HAP-1 (cell line): ENCODE results near the gene LONP1.

ENCODE experiments used
- DNase-seq, 2 experiments: peaks; one replicate each; pipeline ENCODE4 v3.0.0-alpha.2; 2016 to 2020; ENCODE audit warnings: low spot score in 2 of 2
- H3K27me3 ChIP-seq: fragments of 250-450 bp; sonication (Bioruptor Pico); 2 replicates; pipeline ENCODE4 v1.5.1; 2020; ENCODE audit warnings: low read depth, mild to moderate bottlenecking, moderate library complexity
- H3K36me3 ChIP-seq: fragments of 250-450 bp; sonication (Bioruptor Pico); replicated peaks from 2 replicates; pipeline ENCODE4 v1.5.1; 2020; ENCODE audit warnings: mild to moderate bottlenecking
- H3K4me1 ChIP-seq: fragments of 250-450 bp; sonication (Bioruptor Pico); 2 replicates; pipeline ENCODE4 v1.5.1; 2020; ENCODE audit warnings: mild to moderate bottlenecking
- H3K4me3 ChIP-seq: fragments of 250-450 bp; sonication (Bioruptor Pico); 2 replicates; pipeline ENCODE4 v1.5.1; 2020; ENCODE audit warnings: mild to moderate bottlenecking, moderate library complexity
- H3K9me3 ChIP-seq: fragments of 250-450 bp; sonication (Bioruptor Pico); 2 replicates; pipeline ENCODE4 v1.5.1; 2020; ENCODE audit warnings: mild to moderate bottlenecking, moderate library complexity
- in situ Hi-C: fragments of 300-500 bp; cut with MboI; formaldehyde crosslinking; loops from 3 replicates; pipeline ENCODE4 v1.14.3; 2020; ENCODE audit warnings: low sequenced_read_pairs, inconsistent platforms, mixed read lengths

LONP1 gene

DNA sequence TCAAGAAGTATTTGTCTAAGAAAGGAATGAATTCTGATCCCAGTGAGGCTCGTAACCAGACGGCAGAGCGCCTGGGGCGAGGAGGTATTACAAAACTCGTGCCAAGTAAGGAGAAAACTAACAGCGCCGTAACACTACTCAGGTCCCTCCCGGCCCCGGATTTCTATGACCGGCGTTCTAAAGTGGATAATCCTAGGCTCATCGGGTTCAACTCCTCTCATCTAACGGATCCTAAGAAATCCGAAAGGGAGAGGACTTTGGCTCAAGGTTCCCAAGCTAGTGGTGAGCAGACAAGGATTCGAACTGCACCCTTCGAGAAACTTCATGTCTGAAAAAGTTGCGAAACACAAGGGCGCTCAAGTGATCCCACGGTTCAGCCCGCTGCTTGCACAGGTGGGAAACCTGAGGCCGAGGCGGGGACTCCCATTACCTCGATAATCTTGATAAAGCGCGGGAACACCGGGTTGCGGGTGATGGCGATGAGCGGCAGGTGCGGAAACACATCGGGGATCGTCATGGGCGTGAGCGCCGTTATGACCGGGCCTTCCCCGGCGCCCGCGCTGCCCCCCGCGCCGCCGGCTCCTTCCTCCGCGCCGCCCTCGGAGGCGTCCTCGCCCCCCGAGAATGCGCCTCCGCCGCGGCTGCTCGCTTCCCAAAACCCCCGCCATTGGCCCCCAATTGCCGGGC lies 529 bp downstream of the LONP1 start:
- Histone ChIP-seq H3K9me3 (no peaks in the 10 kb centered on the region), H3K4me1 (peaks cover 19% of the 10 kb centered on the region), H3K36me3 (peaks cover 17% of the 10 kb centered on the region), H3K27me3 (no peaks in the 10 kb centered on the region), H3K4me3 (peak overlapping the region; percentile 60)
- in situ Hi-C loops, result no loop called here
- peak in 1 of 2 experiments; percentile 34 for DNase-seq

DNA sequence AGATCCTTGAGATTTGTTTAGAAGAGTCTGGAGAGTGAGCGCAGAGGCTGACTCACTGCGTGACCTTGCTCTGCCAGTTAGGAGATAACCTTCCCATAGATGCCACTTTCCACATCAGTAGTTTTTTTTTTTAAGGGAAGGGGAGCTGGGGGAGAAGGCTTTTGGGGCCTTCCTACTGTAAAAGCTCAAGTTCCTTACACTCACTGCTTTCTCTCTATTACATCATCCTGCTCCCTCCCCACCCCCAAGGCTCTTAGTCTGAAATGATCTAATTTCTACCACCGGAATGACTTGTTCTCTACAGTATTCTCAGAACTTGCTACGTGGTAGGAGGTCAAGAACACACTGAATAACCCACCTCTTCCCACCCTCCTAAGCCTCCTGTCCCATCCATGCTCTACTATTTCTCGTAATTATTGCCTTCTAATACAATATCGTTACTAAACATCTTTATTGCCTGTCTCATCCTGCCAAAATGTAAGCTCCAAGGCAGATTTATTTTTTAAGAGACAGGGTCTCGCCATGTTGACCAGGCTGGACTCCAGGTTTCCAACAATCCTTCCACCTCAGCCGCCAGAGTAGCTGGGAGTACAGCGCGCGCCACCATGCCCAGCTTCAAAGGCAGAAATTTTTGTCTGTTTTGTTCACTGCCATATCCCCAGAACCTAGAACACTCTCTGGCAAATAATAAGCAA lies 1.2 kb downstream of the LONP1 start:
- no peaks in the 10 kb centered on the region for H3K27me3 ChIP-seq
- peak in 1 of 2 experiments; percentile 52 for DNase-seq
- H3K36me3 ChIP-seq, result peaks cover 24% of the 10 kb centered on the region
- H3K4me3 ChIP-seq, result peak overlapping the region; percentile 60
- H3K4me1 ChIP-seq, result peaks cover 19% of the 10 kb centered on the region
- no peaks in the 10 kb centered on the region for H3K9me3 ChIP-seq
- in situ Hi-C loops, result no loop called here

DNA sequence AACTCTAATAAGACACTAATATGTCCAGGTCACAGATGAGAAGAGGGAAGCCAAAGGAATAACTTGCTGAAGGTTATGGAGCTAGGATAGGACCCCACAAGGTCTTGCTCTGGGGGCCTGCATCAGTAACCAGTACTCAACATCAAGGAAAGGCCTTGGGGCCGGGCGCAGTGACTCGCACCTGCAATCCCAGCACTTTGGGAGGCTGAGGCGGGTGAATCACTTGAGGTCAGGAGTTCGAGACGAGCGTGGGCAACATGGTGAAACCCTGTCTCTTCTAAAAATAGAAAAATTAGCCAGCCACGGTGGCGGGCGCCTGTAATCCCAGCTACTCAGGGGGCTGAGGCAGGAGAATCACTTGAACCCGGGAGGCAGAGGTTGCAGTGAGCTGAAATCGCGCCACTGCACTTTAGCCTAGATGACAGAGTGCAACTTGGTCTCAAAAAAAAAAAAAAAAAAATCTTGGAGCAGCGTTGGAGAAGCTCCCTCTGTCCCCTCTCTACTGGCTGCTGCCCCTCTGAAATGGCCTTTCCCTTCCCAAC lies 1.8 kb downstream of the LONP1 start:
- Histone ChIP-seq H3K36me3 (peaks cover 30% of the 10 kb centered on the region), H3K9me3 (no peaks in the 10 kb centered on the region), H3K27me3 (no peaks in the 10 kb centered on the region), H3K4me3 (peak overlapping the region; percentile 60), H3K4me1 (peaks cover 19% of the 10 kb centered on the region)
- DNase-seq, result no peak
- in situ Hi-C loops, result no loop called here

DNA sequence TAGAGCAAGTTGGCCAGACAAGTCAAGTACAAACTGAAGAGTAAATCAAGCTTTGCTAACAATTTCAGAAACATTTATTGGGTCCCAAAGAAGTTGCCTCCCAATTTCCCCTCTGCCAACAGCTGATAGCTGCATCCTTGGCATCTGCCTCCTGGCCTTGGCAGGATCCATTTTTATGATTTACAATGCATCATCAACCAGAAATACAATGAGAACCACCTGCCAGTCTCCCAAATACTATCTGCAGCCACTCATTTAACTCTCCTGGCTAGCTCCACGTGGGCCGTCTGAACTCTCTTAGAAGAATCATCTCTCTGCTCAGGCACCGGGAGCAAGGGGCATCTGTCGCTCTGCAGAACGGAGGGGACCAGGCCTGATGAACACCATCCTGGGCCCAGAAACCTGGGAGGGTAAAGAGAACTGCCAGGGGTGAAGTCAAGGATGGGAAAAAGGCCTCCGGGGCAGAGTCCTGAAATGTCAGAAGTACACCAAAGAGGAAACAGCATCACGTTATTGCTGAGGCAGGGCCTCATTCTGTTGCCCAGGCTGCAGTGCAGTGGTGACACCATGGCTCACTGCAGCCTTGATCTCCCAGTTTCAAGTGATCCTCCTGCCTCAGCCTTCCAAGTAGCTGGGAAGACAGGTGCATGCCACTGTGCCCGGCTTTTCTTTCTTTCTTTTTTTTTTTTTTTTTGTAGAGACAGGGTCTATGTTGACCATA lies 2.6 kb downstream of the LONP1 start:
- DNase-seq, result no peak
- Histone ChIP-seq H3K4me1 (peaks cover 19% of the 10 kb centered on the region), H3K27me3 (no peaks in the 10 kb centered on the region), H3K9me3 (no peaks in the 10 kb centered on the region), H3K4me3 (0 out of 2 replicates have a peak overlapping the region, but pooled peaks have one; percentile 3), H3K36me3 (peaks cover 37% of the 10 kb centered on the region)
- in situ Hi-C loops, result no loop called here

DNA sequence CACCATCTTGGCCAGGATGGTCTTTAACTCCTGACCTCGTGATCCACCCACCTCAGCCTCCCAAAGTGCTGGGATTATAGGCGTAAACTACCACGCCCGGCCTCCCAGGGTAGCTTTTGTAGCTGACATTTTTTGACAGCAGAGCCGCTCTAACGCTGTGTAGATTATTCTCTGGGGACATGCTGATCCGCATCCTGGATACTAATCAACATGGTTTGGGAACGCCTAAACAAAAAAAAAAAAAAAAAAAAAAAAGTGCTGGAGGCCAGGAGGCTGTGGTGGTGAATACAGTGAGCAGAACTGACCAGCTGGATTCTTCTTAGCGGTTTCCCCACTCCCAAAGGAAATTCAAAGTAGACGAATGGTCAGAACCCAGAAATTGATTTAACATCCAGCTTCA lies 5.1 kb downstream of the LONP1 start:
- DNase-seq, result no peak
- in situ Hi-C loops, result no loop called here
- Histone ChIP-seq H3K27me3 (no peaks in the 10 kb centered on the region), H3K4me1 (peaks cover 17% of the 10 kb centered on the region), H3K4me3 (no peak overlapping the region), H3K36me3 (peaks cover 61% of the 10 kb centered on the region), H3K9me3 (no peaks in the 10 kb centered on the region)

DNA sequence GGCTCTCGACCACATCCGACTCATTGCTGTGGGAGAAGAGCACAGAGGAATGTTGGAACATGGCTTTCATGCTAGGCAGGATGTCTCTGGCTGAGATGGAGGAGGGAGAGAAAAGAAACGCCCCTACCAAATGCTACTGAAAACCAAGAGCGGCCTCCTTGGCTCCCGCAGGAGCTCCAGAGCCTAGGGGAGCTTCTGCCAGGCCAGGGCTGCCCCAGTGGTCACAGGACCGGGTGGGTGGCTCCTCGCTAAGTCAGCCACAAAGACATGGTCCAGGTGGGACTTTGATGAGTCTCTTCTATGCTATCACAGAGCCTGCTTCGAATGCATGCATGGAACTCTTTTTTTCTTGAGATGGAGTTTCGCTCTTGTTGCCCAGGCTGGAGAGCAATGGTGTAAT lies 6.7 kb downstream of the LONP1 start:
- no peaks in the 10 kb centered on the region for H3K27me3 ChIP-seq
- H3K36me3 ChIP-seq, result peaks cover 72% of the 10 kb centered on the region
- DNase-seq, result no peak
- peaks cover 17% of the 10 kb centered on the region for H3K4me1 ChIP-seq
- in situ Hi-C loops, result no loop called here
- H3K4me3 ChIP-seq, result no peak overlapping the region
- no peaks in the 10 kb centered on the region for H3K9me3 ChIP-seq

DNA sequence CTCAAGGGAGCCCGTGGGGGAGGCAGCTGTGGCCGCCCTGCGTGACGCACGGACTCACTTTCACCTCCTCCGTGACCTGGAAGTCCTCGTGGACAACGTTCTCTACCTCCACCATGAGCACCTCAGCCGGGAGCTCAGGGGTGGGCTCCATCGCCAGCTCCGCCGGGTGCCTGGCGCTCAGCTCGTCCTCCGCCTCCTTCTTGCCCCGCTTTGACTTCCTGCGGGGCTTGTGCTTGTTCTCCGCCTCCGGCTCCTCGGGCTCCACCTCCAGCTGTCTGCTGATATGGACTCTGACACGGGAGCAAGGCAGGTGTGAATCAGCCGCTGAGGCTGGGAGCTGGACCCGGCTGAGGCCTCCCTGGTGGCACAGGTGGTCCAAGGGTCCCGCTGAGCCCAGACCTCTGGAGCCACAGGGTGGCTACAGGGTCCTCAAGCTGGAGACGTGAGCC lies 8.2 kb downstream of the LONP1 start:
- no peak for DNase-seq
- Histone ChIP-seq H3K36me3 (peaks cover 76% of the 10 kb centered on the region), H3K9me3 (no peaks in the 10 kb centered on the region), H3K4me3 (no peak overlapping the region), H3K4me1 (peaks cover 8% of the 10 kb centered on the region), H3K27me3 (no peaks in the 10 kb centered on the region)
- in situ Hi-C loops, result no loop called here

DNA sequence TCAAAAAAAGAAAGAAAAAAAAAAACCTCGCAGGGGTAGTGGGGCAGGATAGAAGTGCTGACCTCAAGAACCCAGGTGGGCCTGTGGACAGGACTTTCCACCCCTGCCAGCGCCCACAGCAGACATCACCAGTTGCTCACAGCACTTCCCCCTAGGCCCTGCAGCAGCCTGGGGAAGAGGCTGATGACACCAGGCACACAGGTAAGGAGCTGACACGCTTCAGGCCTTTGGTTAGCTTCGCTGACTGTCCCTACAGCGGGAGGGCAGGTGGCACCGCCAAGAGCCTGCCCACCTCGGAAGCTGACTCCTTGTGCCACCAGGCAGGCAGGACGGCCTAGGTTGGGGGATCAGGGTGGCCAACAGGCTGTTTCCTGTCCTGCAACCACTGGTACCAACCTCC lies 8.9 kb downstream of the LONP1 start:
- Histone ChIP-seq H3K27me3 (no peaks in the 10 kb centered on the region), H3K9me3 (no peaks in the 10 kb centered on the region), H3K4me1 (peaks cover 3% of the 10 kb centered on the region; the same call in 1 of the 2 replicates), H3K36me3 (peaks cover 80% of the 10 kb centered on the region), H3K4me3 (no peak overlapping the region)
- in situ Hi-C loops, result no loop called here
- DNase-seq, result no peak

DNA sequence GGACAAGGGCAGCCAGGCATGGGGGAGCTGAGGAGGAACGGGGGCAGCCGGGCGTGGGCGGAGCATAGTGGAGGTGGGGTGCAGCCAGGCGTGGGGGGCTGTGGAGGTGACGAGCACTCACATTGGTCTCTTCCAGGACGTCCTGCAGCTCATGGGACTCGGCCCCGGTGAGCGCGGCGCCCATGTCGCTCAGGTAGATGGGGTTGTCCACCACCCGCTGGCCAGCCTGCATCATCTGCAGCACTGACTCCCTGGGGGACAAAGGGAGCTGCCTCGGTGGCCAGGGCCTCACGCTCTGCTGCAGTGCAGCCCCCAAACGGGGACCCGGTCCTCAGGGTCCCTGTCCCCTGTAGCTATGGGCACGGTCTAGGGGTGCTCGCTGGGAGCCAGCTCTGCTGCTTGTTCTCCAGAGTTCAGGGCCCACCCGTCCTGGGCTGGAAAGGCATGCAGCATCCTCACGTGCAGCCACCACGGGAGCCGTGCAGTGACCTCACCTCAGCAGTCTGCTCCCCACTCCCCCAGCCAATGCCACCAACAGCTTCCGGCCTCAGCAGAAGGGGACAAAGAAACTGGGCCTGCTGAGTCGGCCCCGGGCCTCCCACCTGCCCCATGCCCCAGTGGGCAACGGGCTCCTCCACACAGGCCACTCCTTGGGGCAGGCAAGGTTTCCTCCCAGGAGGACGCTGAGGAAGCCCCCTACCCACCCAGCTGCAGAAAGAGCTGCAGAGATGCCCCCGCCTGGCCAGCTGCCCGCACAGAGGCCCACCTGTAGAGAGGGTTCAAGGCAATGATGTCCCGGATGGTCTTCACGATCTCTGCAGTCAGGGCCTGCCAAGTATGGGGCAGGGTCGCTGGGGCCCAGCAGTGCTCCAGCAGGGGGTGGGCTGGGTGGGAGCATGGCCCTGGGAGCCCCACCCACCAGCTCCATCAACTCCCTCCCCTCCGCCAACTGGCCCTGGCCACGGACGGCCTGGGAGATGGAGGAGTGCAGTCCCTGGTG lies 12.1 kb downstream of the LONP1 start:
- H3K9me3 ChIP-seq, result no peaks in the 10 kb centered on the region
- H3K27me3 ChIP-seq, result no peaks in the 10 kb centered on the region
- H3K36me3 ChIP-seq, result peaks cover 92% of the 10 kb centered on the region
- no peaks in the 10 kb centered on the region for H3K4me1 ChIP-seq
- in situ Hi-C loops, result no loop called here
- DNase-seq, result no peak
- H3K4me3 ChIP-seq, result no peak overlapping the region

DNA sequence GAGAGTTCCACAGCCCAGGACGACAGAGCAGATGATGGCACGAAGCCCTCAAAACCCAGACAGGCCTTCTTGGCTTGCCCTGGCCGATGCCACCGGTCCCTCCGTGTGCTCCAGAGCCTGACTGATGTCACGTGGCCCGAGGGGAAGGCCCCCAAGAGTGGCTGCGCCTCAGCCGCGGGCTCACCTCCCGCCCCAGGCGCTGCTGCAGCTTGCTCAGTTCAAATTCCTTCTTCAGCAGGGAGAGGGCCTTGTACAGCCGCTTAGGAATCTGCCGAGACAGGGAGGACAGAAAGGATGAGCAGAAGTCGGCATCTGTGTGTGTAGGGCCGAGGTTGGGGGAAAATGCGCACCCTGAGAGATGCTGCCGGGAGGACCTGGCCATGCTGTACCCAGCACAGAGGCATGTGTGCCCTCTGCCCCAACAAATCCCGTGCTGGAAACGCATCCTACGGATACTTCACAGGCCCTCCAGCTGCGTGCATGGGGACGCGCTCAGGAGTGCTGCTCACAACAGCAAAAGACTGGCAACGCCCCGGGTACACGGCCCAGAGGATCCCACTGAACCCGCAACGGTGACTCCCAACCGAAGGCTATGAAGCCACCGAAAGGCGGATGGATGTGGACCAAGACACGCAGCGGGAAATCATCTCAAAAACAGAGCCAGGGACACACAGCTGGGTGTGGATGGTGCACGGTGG lies 12.9 kb downstream of the LONP1 start:
- H3K27me3 ChIP-seq, result no peaks in the 10 kb centered on the region
- H3K4me3 ChIP-seq, result no peak overlapping the region
- no peak for DNase-seq
- peaks cover 87% of the 10 kb centered on the region for H3K36me3 ChIP-seq
- in situ Hi-C loops, result no loop called here
- no peaks in the 10 kb centered on the region for H3K9me3 ChIP-seq
- H3K4me1 ChIP-seq, result no peaks in the 10 kb centered on the region

DNA sequence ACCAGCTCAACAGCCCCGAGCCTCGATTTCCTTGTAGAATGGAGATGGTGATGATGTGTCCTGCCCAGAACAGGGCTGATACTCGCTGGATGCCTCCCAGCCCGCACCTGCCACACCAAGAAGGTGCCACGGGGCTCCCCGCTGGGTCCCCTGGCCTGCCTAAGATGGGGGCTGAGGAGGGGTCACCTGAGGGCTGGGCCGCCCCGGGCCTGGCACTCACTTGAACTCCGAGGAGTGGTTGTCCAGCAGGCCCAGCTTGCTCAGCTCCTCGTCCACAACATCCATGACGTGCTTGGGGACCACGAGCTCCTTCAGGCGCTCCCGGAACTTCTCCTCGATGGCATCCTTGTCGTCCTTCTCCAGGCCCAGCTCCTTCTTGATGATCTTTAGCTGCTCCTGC lies 14.4 kb downstream of the LONP1 start:
- Histone ChIP-seq H3K36me3 (peaks cover 80% of the 10 kb centered on the region), H3K27me3 (no peaks in the 10 kb centered on the region), H3K9me3 (no peaks in the 10 kb centered on the region), H3K4me3 (no peak overlapping the region), H3K4me1 (no peaks in the 10 kb centered on the region)
- in situ Hi-C loops, result no loop called here
- no peak for DNase-seq

DNA sequence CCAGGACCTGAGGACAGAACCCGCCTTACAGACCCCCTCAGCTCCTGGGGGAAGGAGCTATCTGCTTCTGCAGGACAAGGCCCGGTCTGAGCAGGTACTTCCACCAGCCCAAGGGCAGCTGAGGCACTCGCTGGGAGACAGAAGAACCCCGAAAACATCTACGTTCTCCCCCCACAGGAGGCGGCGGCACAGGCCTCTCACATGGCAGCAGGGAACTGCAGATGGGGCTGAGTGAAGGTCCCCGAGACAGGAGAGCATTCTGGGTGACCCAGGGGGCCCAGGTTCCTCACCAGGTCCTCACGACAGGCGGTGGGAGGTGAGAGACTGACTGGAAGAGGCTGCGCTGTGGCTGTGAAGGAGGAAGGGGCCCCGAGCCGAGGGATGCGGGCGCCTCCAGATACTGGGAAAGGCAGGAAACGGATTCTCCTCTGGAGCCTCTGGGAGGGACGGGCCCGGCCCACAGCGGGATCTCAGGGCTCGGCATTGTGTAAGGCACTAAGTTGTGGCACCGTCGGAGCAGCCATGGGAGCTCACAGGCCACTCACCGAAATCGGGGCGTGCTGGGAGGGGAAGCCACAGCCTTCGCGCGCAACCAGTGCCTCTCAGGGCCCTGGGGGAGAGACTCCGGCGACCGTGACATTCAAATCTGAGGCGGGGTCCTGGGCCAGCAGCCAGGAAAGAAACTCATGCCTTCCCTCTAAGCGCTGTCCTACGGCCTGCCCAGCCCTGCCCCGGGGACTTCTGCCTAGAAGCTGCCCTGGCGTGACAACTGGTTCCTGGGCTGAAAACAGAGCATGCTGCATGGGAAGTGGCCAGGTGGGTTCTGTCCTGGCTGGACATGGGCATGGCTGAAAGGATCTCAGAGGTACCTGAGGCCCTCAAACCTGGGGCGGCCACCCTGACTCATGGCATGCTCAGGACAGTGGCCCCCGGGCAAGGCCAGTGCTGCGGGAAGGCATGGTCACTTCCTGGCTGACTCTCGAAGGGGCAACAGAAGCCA lies 15.8 kb downstream of the LONP1 start:
- Histone ChIP-seq H3K4me3 (no peak overlapping the region), H3K4me1 (no peaks in the 10 kb centered on the region), H3K36me3 (peaks cover 84% of the 10 kb centered on the region), H3K9me3 (no peaks in the 10 kb centered on the region), H3K27me3 (no peaks in the 10 kb centered on the region)
- no peak for DNase-seq
- in situ Hi-C loops, result no loop called here
